Stimulated activated CD4-positive, alpha-beta T cell treated with anti-CD3 and anti-CD28 coated beads, TNF-alpha, amount 100 ng/mL, for 1 hour (primary cell): ENCODE results near the gene F2R.
"Not testable (repeated sequence)": the region's sequence is repeated elsewhere in the genome, so short reads cannot be mapped to it uniquely, and the experiment has no call there.

ENCODE experiments used
- DNase-seq, 3 donors: peaks; one replicate each; pipeline ENCODE4 v3.0.0-alpha.2; 2020; ENCODE audit warnings: low read depth in 3 of 3, low spot score in 1 of 3

F2R gene

GRCh38 chr5:76751291-76751690 is 35.4 kb downstream of the F2R start:
- no peak for DNase-seq

GRCh38 chr5:76754668-76755078 is 38.7 kb downstream of the F2R start:
- no peak for DNase-seq

DNA sequence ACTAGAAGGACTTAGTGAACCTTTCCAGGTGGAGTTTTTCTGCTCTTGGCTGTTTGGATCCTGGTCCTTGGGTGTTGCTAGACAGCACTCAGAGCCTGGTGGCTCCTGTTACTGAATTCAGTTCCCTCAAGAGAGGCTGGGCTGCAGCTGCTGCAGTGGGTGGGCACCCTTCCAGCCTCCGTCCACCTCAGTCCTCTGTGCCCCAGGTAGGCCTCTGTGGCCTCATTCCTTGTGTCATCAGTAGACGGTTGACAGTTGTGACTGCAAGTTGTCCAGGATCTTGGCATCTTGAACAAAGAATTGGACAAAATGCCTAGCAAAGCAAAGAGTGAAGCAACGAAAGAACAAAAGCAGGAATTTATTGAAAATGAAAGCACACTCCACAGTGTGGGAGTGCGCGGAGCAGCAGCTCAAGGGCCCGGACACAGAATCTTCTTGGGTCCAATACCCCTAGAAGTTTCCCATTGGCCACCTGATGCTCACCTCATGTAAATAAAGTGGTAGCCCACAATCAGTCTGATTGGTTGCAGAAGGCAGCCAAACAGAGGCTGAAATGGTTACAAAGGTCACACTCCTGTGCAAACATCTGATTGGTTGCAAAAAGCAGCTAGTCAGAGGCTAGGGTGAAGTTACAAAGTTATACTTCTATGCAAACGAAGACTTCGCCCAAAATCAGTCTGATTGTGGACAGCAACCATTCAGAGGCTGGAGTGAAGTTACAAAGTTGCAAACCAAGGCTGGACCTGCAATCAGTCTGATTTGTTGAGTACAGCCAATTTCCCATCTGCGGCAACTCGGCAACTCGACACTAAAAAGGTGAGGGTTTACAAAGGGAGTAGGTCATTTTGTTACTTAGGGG is 40.1 kb downstream of the F2R start:
- no peak for DNase-seq

DNA sequence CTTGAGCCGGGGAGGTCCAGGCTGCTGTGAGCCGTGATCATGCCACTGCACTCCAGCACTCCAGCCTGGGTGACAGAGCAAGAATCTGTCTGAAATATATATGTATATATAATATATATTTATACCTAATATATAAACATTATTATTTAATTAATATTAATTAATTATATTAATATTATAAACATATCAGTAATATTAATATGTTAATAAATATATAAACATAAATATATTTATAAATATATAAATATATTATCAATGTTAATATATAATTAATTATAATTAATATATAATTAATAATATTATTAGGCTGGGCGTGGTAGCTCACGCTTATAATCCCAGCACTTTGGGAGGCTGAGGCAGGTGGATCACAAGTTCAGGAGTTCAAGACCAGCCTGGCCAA is 41.1 kb downstream of the F2R start:
- no peak for DNase-seq

- DNase-seq, result not testable (repeated sequence)
These were observed 45.2 kb downstream of the F2R start for GRCh38 chr5:76761118-76761517.

DNA sequence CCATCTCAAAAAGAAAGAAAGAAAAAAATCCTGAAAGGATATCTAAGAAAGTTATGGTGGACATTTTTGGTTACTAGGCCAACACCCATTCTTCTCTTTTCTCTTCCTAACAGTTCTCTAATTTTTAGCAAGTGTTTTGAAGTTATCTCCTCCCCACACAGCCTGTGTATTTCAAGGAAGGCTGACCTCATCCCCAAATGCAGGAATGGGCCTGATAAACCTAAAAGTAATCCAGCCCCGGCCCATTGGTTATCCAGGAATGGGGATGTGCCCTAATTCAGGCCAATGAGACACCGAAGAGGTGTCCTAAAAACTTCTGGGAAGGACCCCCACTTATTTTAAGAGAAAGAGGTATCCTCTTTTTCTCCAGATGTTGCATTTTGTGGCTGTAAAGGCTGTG is 46.6 kb downstream of the F2R start:
- DNase-seq, result no peak

DNA sequence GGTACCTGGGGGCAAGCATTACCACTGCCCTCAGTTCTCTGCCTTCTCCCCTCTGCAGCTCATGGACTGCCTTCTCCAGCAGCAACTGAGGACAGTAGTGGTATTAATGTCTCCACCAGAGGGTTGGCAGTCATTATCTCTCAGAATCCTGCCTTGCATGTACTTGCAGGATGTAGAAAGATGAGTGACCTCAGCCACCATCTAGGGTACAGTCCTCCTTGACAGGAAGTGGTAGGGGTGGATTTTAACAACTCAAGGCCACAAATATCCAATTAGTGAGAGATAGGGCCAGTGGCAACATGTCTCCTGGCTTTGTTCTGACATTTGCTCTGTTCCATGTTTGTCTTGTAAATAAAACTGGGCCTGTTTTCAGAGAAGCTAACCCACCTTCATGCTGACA is 47.2 kb downstream of the F2R start:
- no peak for DNase-seq

DNA sequence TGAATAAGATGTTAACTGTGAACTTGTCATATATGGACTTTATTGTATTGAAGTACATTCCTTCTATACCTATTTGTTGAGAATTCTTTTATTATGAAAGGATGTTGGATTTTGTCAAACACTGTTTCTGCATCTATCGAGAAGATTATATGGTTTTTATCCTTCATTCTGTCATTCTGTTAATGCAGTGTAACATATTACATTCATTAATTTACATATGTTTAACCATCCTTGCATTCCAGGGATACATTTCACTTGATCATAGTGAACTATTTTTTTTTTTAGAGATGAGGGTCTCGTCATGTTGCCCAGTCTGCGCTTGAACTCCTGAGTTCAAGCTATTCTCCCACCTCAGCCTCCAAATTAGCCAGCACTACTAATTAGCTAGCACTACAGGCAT is 48.4 kb downstream of the F2R start:
- no peak for DNase-seq

GRCh38 chr5:76765249-76765648 is 49.3 kb downstream of the F2R start:
- DNase-seq, result no peak

- DNase-seq, result no peak
These were observed 50.8 kb downstream of the F2R start for GRCh38 chr5:76766746-76767145.

GRCh38 chr5:76771041-76771440 is 55.1 kb downstream of the F2R start:
- not testable (repeated sequence) for DNase-seq

GRCh38 chr5:76771705-76772405 is 55.9 kb downstream of the F2R start:
- DNase-seq, result no peak

DNA sequence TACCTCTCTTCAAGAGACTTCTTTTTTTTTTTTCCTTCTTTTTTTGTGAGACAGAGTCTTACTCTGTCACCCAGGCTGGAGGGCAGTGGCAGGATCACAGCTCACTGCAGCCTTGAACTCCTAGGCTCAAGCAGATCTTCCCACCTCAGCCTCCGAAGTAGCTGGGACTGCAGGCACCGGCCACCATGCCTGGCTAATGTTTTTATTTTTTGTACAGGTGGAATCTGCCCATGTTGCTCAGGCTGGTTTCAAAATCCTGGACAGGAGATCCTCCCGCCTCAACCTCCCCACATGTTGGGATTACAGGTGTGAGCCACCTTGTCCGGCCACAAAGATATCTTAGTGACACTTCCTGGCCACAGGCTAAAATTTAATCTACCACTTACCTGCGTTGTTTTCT is 60.0 kb downstream of the F2R start:
- DNase-seq, result no peak

DNA sequence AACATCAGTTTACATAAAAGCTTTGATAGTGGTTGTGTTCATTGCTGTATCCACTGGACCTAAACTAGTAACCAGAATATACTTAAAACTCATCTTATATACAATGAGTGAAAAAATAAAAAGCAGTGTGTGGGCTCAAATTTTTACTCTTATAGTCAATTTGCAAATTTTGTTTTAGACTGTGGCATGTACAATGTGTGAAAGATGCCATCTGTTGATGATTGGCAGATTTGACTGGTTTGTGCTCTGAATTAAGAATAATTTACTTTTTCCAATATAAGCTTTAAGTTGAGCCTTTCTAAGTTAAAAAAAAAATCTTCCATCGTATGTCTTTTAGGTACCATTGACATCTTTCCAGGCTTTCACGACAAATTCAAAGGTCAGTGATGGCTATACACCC is 60.5 kb downstream of the F2R start:
- no peak for DNase-seq

- not testable (repeated sequence) for DNase-seq
These were observed 64.7 kb downstream of the F2R start for GRCh38 chr5:76780616-76781015.

GRCh38 chr5:76781775-76782174 is 65.8 kb downstream of the F2R start:
- no peak for DNase-seq

- DNase-seq, result no peak
These were observed 66.5 kb downstream of the F2R start for GRCh38 chr5:76782444-76782843.
